Smooth muscle cell (in vitro differentiated cells): ENCODE measurements around the gene ETFRF1. TPM values are rescaled to one million over a fixed set of nuclear protein-coding genes. Genes with fewer than 3 reads are reported as not detected.
A peak's percentile ranks its signal among the peaks of the same experiment; 100 is the strongest.

Source experiments
- DNase-seq: peaks from one replicate; lab custom pipeline; 2025; ENCODE audit not compliant: unreplicated experiment; lab: John Stamatoyannopoulos, UW
- H2AFZ ChIP-seq: fragments of 200-600 bp; sonication (generic); 2 replicates; pipeline ENCODE4 v1.6.0; 2016; ENCODE audit warnings: antibody characterized with exemption, low read depth, mild to moderate bottlenecking
- H3F3A ChIP-seq: fragments of 200-600 bp; sonication (generic); 2 replicates; pipeline ENCODE4 v1.6.0; 2017; ENCODE audit warnings: antibody characterized with exemption, low read depth
- H3K27ac ChIP-seq: fragments of 200-600 bp; sonication (generic); 2 replicates; pipeline ENCODE4 v1.5.1; 2016; ENCODE audit warnings: low read depth, mild to moderate bottlenecking
- H3K27me3 ChIP-seq: fragments of 200-600 bp; sonication (generic); 2 replicates; pipeline ENCODE4 v1.6.1; 2016; ENCODE audit warnings: low read depth, mild to moderate bottlenecking
- H3K36me3 ChIP-seq: fragments of 200-600 bp; sonication (generic); 2 replicates; pipeline ENCODE4 v1.5.1; 2016; ENCODE audit warnings: low read depth
- H3K4me1 ChIP-seq: fragments of 200-600 bp; sonication (generic); 2 replicates; pipeline ENCODE4 v1.5.1; 2016; ENCODE audit warnings: low read depth
- H3K4me2 ChIP-seq: fragments of 200-600 bp; sonication (generic); 2 replicates; pipeline ENCODE4 v1.6.0; 2016; ENCODE audit warnings: mild to moderate bottlenecking
- H3K4me3 ChIP-seq: fragments of 200-600 bp; sonication (generic); 2 replicates; pipeline ENCODE4 v1.5.1; 2016; ENCODE audit warnings: mild to moderate bottlenecking
- H3K79me2 ChIP-seq: fragments of 200-600 bp; sonication (generic); 2 replicates; pipeline ENCODE4 v1.6.0; 2016; ENCODE audit warnings: low read depth, mild to moderate bottlenecking
- H3K9ac ChIP-seq: fragments of 200-600 bp; sonication (generic); 2 replicates; pipeline ENCODE4 v1.6.0; 2016; ENCODE audit warnings: low read depth
- H3K9me3 ChIP-seq: fragments of 200-600 bp; sonication (generic); replicated peaks from 2 replicates; pipeline ENCODE4 v1.5.1; 2016; ENCODE audit warnings: low read depth
- H4K20me1 ChIP-seq: fragments of 200-600 bp; sonication (generic); 2 replicates; pipeline ENCODE4 v1.6.0; 2016; ENCODE audit warnings: low read depth
- WGBS: methylation state at CpG from one replicate; pipeline ENCODE4 v1.1.7; 2016; ENCODE audit warnings: low lambda C conversion rate; 5-methylcytosine and 5-hydroxymethylcytosine counted together
- polyA plus RNA-seq: library from polyadenylated mRNA; unstranded; fragments of >200 nt; fragmentation: Nextera tagmentation; extraction: Ambion mirVana; gene quantifications from 2 replicates; pipeline ENCODE4 v1.2.1, GENCODE V29; 2016
- total RNA-seq: library from RNA; depleted of rRNA; stranded (reverse); fragments of >200 nt; gene quantifications from 2 replicates; pipeline ENCODE4 v1.2.3, GENCODE V29; 2014
- TF ChIP-seq, protein P1 (sequence below): fragments of 200-600 bp; sonication (generic); IDR thresholded peaks from 2 replicates; pipeline ENCODE4 v1.5.1; 2017; ENCODE audit warnings: borderline replicate concordance, mild to moderate bottlenecking, antibody characterized with exemption; ENCODE audit not compliant: insufficient read depth, poor library complexity, severe bottlenecking

The ETFRF1 gene
- total and polyA plus RNA-seq, 2 experiments from 2014 or later, result 11.2 to 20.4 TPM

DNA sequence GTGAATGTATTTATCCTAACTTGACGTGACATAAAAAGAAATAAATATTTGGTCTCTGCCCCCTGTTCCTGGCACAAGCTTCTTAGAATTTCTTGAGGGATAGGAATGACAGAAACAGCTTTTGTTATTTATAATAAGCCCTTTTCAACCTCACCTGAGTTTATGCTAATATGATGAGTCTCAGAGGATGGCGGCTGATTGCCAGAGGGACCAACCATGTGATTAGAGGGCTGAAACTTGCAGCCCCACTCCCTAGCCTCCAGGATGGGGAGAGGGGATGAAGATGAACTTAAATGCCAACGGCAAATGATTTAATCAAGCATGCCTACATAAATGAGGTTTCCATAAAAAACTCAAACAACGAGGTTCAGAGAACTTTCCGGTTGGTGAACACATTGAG, 43.0 kb upstream of the ETFRF1 start:
- TF ChIP-seq, protein P1, sequence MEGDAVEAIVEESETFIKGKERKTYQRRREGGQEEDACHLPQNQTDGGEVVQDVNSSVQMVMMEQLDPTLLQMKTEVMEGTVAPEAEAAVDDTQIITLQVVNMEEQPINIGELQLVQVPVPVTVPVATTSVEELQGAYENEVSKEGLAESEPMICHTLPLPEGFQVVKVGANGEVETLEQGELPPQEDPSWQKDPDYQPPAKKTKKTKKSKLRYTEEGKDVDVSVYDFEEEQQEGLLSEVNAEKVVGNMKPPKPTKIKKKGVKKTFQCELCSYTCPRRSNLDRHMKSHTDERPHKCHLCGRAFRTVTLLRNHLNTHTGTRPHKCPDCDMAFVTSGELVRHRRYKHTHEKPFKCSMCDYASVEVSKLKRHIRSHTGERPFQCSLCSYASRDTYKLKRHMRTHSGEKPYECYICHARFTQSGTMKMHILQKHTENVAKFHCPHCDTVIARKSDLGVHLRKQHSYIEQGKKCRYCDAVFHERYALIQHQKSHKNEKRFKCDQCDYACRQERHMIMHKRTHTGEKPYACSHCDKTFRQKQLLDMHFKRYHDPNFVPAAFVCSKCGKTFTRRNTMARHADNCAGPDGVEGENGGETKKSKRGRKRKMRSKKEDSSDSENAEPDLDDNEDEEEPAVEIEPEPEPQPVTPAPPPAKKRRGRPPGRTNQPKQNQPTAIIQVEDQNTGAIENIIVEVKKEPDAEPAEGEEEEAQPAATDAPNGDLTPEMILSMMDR, result no peak
- 83% methylated on average over 5 of the region's 5 CpGs for WGBS
- Histone ChIP-seq H3K4me2 (peak overlapping the region; percentile 30), H4K20me1 (no peaks in the 10 kb centered on the region), H3K9me3 (no peaks in the 10 kb centered on the region), H3K4me1 (no peaks in the 10 kb centered on the region), H3K4me3 (no peak overlapping the region), H3K27me3 (no peaks in the 10 kb centered on the region), H3K79me2 (no peaks in the 10 kb centered on the region), H3K9ac (peak overlapping the region; percentile 50), H3K36me3 (no peaks in the 10 kb centered on the region), H2AFZ (peak overlapping the region; percentile 1), H3K27ac (peak overlapping the region; percentile 72), H3F3A (peaks cover 16% of the 10 kb centered on the region)
- DNase-seq, result no peak

DNA sequence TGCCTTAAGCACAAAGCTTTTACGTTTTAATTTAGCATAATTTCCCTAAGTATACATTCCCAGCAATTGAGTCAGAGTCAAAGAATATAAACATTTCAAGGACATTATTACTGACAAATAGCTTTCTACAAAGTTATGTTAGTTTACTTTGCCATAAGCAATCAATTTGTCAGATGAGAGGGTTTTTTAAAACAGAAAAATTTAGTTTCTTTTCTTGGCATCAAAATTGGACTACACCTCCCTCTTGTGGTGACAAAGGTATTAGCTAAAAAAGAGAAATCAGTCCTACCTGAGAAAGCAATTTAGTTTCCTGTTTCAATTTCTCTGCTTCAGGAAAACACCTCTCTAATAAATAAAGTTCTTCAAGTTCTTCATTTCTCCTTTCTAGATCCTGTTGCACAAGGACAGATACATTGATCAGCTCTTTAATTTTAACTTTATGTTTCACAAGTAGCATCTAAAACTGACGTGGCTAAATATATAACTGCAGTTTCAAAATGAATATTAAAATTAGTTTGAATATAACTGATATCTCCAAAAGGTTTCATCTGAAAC, 39.9 kb upstream of the ETFRF1 start:
- H3K4me3 ChIP-seq, result no peak overlapping the region
- no peak overlapping the region for H3K9ac ChIP-seq
- no peaks in the 10 kb centered on the region for H3K79me2 ChIP-seq
- no peaks in the 10 kb centered on the region for H4K20me1 ChIP-seq
- no peaks in the 10 kb centered on the region for H3K4me1 ChIP-seq
- H3F3A ChIP-seq, result peaks cover 16% of the 10 kb centered on the region
- DNase-seq, result no peak
- peak overlapping the region; percentile 2 for H3K27ac ChIP-seq
- H3K4me2 ChIP-seq, result peak overlapping the region; percentile 57
- no peaks in the 10 kb centered on the region for H3K9me3 ChIP-seq
- TF ChIP-seq, protein P1, result peak; percentile 69
- H3K36me3 ChIP-seq, result no peaks in the 10 kb centered on the region
- no peaks in the 10 kb centered on the region for H3K27me3 ChIP-seq
- H2AFZ ChIP-seq, result peak overlapping the region; percentile 68
- 68% methylated on average over 2 of the region's 2 CpGs for WGBS

DNA sequence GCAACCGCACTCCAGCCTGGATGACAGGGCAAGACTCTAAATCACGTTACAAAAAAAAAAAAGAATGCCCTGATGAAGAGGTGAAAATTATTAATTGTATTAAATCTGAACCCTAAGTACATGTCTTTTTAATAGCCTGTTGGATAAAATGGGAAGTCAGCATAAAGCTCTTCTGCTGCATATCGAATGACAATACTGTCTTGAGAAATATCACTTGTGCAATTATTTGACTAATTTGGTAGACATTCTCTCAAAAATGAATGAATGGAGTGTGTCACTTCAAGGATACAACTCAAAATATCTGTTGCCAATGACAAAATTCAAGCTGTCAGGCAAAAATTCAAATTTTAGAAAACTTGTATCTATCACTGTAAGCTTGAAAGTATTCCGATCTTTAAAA, 39.0 kb upstream of the ETFRF1 start:
- TF ChIP-seq, protein P1, result no peak
- Histone ChIP-seq H3K79me2 (no peaks in the 10 kb centered on the region), H3K4me2 (no peak overlapping the region), H3F3A (peaks cover 11% of the 10 kb centered on the region), H2AFZ (no peak overlapping the region), H3K4me1 (no peaks in the 10 kb centered on the region), H3K9ac (no peak overlapping the region), H3K9me3 (no peaks in the 10 kb centered on the region), H3K36me3 (no peaks in the 10 kb centered on the region), H3K27ac (no peak overlapping the region), H3K27me3 (no peaks in the 10 kb centered on the region), H3K4me3 (no peak overlapping the region), H4K20me1 (no peaks in the 10 kb centered on the region)
- WGBS, result 96% methylated on average over 4 of the region's 4 CpGs
- DNase-seq, result no peak

DNA sequence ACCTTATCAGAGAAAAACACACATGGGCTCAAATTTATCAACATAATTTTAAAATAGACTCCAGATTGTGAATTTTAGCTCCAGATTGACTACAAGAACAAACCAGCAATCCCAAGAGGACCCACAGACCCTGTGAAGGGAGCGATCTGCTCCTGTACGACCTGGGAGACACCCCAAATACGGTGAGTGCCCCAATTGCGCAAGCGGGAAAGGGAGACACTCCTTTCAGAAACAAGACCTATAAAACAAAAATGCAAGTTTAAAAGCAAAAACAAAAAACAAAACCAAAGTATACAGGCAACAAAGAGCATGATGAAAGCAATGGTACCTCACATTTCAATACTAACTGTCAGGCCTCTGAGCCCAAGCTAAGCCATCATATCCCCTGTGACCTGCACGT, 32.2 kb upstream of the ETFRF1 start:
- DNase-seq, result no peak
- H3K36me3 ChIP-seq, result no peaks in the 10 kb centered on the region
- H4K20me1 ChIP-seq, result no peaks in the 10 kb centered on the region
- H3K27ac ChIP-seq, result no peak overlapping the region
- no peaks in the 10 kb centered on the region for H3K27me3 ChIP-seq
- H2AFZ ChIP-seq, result no peak overlapping the region
- no peak overlapping the region for H3K9ac ChIP-seq
- H3K79me2 ChIP-seq, result no peaks in the 10 kb centered on the region
- no peaks in the 10 kb centered on the region for H3K4me1 ChIP-seq
- H3F3A ChIP-seq, result no peaks in the 10 kb centered on the region
- TF ChIP-seq, protein P1, result no peak
- H3K9me3 ChIP-seq, result no peaks in the 10 kb centered on the region
- no peak overlapping the region for H3K4me2 ChIP-seq
- WGBS, result 91% methylated on average over 6 of the region's 6 CpGs
- no peak overlapping the region for H3K4me3 ChIP-seq
